Right lobe of liver (tissue), 6 donors: ENCODE measurements around the gene PI16. TPM values are rescaled to one million over a fixed set of nuclear protein-coding genes. Genes with fewer than 3 reads are reported as not detected.
A peak's percentile ranks its signal among the peaks of the same experiment; 100 is the strongest.

ENCODE experiments used
- ATAC-seq, 4 donors: fragments of 200-7000 bp; cut with Tn5 transposase; one replicate each; pipeline ENCODE4 v1.9.1; 2020; ENCODE audit warnings: mild to moderate bottlenecking in 4 of 4, moderate library complexity in 4 of 4
- DNase-seq, 3 donors: peaks; one replicate each; pipeline ENCODE4 v3.0.0-alpha.2; 2020
- H3K27ac ChIP-seq, 3 donors: fragments of 200-600 bp; one replicate each; pipeline ENCODE4 v1.8.0; 2022
- H3K27me3 ChIP-seq, 2 donors: fragments of 200-600 bp; one replicate each; pipeline ENCODE4 v1.8.0; 2022
- H3K36me3 ChIP-seq, 4 donors: fragments of 200-600 bp; sonication (generic) in 1 of 4; one replicate each; pipeline versions ENCODE4 v1.5.1 to v1.8.0; 2017 to 2022; ENCODE audit warnings: control low read depth in 1 of 4
- H3K4me1 ChIP-seq, 4 donors: fragments of 200-600 bp; sonication (generic) in 1 of 4; one replicate each; pipeline versions ENCODE4 v1.5.1 to v1.8.0; 2017 to 2022; ENCODE audit warnings: control low read depth in 1 of 4
- H3K4me3 ChIP-seq, 3 donors: fragments of 200-600 bp; one replicate each; pipeline ENCODE4 v1.8.0; 2022
- H3K9me3 ChIP-seq, 4 donors: fragments of 200-600 bp; sonication (generic) in 1 of 4; one replicate each; pipeline versions ENCODE4 v1.5.1 to v1.8.0; 2017 to 2022; ENCODE audit warnings: control low read depth in 1 of 4
- CTCF ChIP-seq, 4 donors: fragments of 200-600 bp in 3 of 4; fragments of 450-650 bp in 1 of 4; IDR thresholded peaks; one replicate each; pipeline versions ENCODE4 v1.5.1 to v1.8.0; 2016 to 2022; ENCODE audit warnings: antibody characterized with exemption in 4 of 4, mild to moderate bottlenecking in 2 of 4
- POLR2A ChIP-seq: fragments of 450-650 bp; IDR thresholded peaks from one replicate; pipeline ENCODE4 v1.6.1; 2017; ENCODE audit warnings: antibody characterized with exemption, mild to moderate bottlenecking
- WGBS: methylation state at CpG from one replicate; pipeline ENCODE4 v1.1.6; 2018; ENCODE audit warnings: low coverage, low lambda C conversion rate; ENCODE audit not compliant: insufficient coverage; ENCODE audit errors: missing lambda C conversion rate; 5-methylcytosine and 5-hydroxymethylcytosine counted together
- intact Hi-C, 2 donors: fragments of 100-400 bp; cut with DNase I; formaldehyde crosslinking; loops; one replicate each; pipeline versions ENCODE4 v1.11.2 to v1.14.1; 2022
- total RNA-seq, 6 experiments: library from RNA; depleted of rRNA in 2 of 6; stranded (reverse); fragments of >200 nt in 2 of 6; fragmentation: NEBNext Ultra II Directional in 3 of 6; extraction: Animal tissue kit (Norgen Biotek cat#: 25700) in 3 of 6; gene quantifications; one replicate each; pipeline versions ENCODE4 v1.1.0 to v1.2.4, GENCODE V29; 2016 to 2023
- donor health status: DM: no; HTN: yes; CAD: no.
- donor health status: DM: no; HTN: no; CAD: no.
- donor health status: DM: no; HTN: no; CAD: no.
- donor health status: DM: no; HTN: yes; CAD: no.
- donor health status: DM: no; HTN: yes; CAD: no.

The PI16 gene
- total RNA-seq, 6 experiments from 2014 or later = 0.11 to 0.42 TPM; not detected in 4

GRCh38 chr6:36964349-36964748 is 9.8 kb downstream of the PI16 start:
- Histone ChIP-seq H3K27ac (no peak overlapping the region), H3K27me3 (no peaks in the 10 kb centered on the region), H3K4me1 (no peaks in the 10 kb centered on the region), H3K9me3 (no peaks in the 10 kb centered on the region), H3K4me3 (no peak overlapping the region), H3K36me3 (peaks cover 0 to 21% (median 14%) of the 10 kb centered on the region in 4 donors)
- TF ChIP-seq POLR2A = no peak
- no peak for TF ChIP-seq CTCF (IDR thresholded peaks at IDR 0.05)
- 81% methylated on average over 5 of the region's 6 CpGs for WGBS
- intact Hi-C loops = no loop called here
- DNase-seq (no peak), ATAC-seq (no peak)

- ATAC-seq (no peak), DNase-seq (no peak)
- no peaks in the 10 kb centered on the region for H3K27me3 ChIP-seq
- no peaks in the 10 kb centered on the region for H3K4me1 ChIP-seq
- peaks cover 0 to 27% (median 17%) of the 10 kb centered on the region in 4 donors for H3K36me3 ChIP-seq
- 92% methylated on average over 4 of the region's 4 CpGs for WGBS
- TF ChIP-seq POLR2A (no peak), CTCF (IDR thresholded peaks at IDR 0.05) (no peak)
- H3K4me3 ChIP-seq = no peak overlapping the region
- H3K27ac ChIP-seq = no peak overlapping the region
- intact Hi-C loops = no loop called here
- H3K9me3 ChIP-seq = no peaks in the 10 kb centered on the region
These were observed 10.4 kb downstream of the PI16 start for GRCh38 chr6:36964908-36965307.

DNA sequence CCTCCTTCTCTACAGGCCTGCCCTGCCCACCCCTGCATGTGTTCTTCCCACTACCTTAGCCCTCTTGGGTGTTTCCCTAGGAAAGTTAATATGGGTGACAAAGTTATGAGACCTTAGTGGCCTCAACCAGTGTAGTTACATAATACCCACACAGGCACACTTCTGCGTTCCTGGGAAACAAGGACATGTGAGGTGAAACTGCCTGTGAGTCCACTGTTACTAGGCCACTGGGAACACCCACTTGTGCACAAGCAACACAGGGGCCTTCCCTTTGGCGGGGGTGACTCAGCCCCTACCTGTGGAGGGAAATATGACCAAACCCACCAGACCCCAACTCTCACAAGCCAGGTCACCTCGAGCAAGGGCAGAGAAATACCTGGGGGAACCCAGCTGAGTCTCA is 12.8 kb downstream of the PI16 start:
- Histone ChIP-seq H3K27ac (no peak overlapping the region), H3K36me3 (peaks cover 0 to 50% (median 31%) of the 10 kb centered on the region in 4 donors), H3K27me3 (no peaks in the 10 kb centered on the region), H3K4me3 (no peak overlapping the region), H3K9me3 (no peaks in the 10 kb centered on the region), H3K4me1 (no peaks in the 10 kb centered on the region)
- TF ChIP-seq CTCF (IDR thresholded peaks at IDR 0.05) (no peak), POLR2A (no peak)
- ATAC-seq (peak in 1 of 4 donors; percentile 37), DNase-seq (no peak)
- WGBS = 14% methylated on average over 1 of the region's 3 CpGs
- intact Hi-C loops = no loop called here

GRCh38 chr6:36967757-36968156 is 13.2 kb downstream of the PI16 start:
- H3K4me1 ChIP-seq = no peaks in the 10 kb centered on the region
- DNase-seq = no peak
- H3K27me3 ChIP-seq = no peaks in the 10 kb centered on the region
- H3K4me3 ChIP-seq = no peak overlapping the region
- no peak overlapping the region for H3K27ac ChIP-seq
- H3K9me3 ChIP-seq = no peaks in the 10 kb centered on the region
- peaks cover 0 to 55% (median 35%) of the 10 kb centered on the region in 4 donors for H3K36me3 ChIP-seq
- ATAC-seq = no peak
- 100% methylated on average over 3 of the region's 4 CpGs for WGBS
- intact Hi-C loops = no loop called here
- no peak for TF ChIP-seq POLR2A
- TF ChIP-seq CTCF (IDR thresholded peaks at IDR 0.05) = no peak
